ENCODE results near the gene GLB1L.

Gene GLB1L

GRCh38 chr2:219209236-219210195, 35.7 kb downstream of the GLB1L start:
- Histone ChIP-seq H3K4me2 (no peak overlapping the region), H3K4me3 (IDR thresholded peaks at IDR 0.05; ENCODE audit: insufficient read depth, low read depth, low read length) (no peak overlapping the region), H3K9ac (no peak overlapping the region), H3K36me3 (ENCODE audit: insufficient read depth) (no peaks in the 10 kb centered on the region), H3K4me1 (ENCODE audit: low read depth, poor library complexity, severe bottlenecking) (peaks cover 18% of the 10 kb centered on the region), H3K27me3 (ENCODE audit: insufficient read depth, low read depth) (no peaks in the 10 kb centered on the region), H2AFZ (ENCODE audit: low read depth) (no peak overlapping the region), H3K27ac (no peak overlapping the region), H3K79me2 (ENCODE audit: insufficient read depth, low read depth) (no peaks in the 10 kb centered on the region), H4K20me1 (ENCODE audit: insufficient read depth) (no peaks in the 10 kb centered on the region)
- TF ChIP-seq, protein P1, sequence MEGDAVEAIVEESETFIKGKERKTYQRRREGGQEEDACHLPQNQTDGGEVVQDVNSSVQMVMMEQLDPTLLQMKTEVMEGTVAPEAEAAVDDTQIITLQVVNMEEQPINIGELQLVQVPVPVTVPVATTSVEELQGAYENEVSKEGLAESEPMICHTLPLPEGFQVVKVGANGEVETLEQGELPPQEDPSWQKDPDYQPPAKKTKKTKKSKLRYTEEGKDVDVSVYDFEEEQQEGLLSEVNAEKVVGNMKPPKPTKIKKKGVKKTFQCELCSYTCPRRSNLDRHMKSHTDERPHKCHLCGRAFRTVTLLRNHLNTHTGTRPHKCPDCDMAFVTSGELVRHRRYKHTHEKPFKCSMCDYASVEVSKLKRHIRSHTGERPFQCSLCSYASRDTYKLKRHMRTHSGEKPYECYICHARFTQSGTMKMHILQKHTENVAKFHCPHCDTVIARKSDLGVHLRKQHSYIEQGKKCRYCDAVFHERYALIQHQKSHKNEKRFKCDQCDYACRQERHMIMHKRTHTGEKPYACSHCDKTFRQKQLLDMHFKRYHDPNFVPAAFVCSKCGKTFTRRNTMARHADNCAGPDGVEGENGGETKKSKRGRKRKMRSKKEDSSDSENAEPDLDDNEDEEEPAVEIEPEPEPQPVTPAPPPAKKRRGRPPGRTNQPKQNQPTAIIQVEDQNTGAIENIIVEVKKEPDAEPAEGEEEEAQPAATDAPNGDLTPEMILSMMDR (conservative IDR thresholded peaks at IDR 0.05; ENCODE audit: low read depth, low read length), result no peak

DNA sequence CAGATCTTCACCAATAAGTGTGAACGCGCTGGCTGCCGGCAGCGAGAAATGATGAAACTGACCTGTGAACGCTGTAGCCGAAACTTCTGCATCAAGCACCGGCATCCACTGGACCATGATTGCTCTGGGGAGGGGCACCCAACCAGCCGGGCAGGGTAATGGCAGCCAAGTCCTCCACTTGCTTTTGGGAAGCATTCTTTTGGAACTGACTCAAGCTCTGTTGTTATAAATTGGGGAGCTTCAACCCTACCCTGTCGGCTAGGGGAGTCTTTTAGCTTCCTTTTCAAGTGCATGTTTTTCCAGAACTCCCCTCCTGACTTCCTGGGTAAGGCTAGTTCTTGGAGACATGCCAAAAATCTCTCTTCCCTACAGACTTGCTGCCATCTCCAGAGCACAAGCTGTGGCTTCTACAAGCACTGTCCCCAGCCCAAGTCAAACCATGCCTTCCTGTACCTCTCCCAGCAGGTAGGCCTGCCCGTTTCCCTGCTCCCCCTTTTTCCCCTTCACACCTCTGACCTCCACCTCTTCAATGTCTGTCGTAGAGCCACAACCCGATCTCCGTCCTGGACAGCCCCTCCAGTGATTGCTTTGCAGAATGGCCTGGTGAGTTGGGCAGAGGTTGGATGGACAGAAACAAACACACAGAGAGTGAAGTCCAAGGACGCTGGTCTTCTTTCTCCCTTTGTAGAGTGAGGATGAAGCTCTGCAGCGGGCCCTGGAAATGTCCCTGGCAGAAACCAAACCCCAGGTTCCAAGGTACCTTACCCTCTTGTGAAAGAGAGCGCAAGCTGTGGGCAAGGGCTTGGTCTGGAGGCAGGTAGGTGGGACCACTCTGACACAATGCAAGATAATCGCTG, 37.1 kb downstream of the GLB1L start:
- Histone ChIP-seq H3K4me3 (IDR thresholded peaks at IDR 0.05; ENCODE audit: insufficient read depth, low read depth, low read length) (no peak overlapping the region), H3K4me2 (peak overlapping the region; percentile 62; the same call in 1 of the 2 replicates), H3K79me2 (ENCODE audit: insufficient read depth, low read depth) (no peaks in the 10 kb centered on the region), H3K4me1 (ENCODE audit: low read depth, poor library complexity, severe bottlenecking) (peaks cover 18% of the 10 kb centered on the region), H2AFZ (ENCODE audit: low read depth) (no peak overlapping the region), H3K9ac (no peak overlapping the region), H3K36me3 (ENCODE audit: insufficient read depth) (no peaks in the 10 kb centered on the region), H3K27ac (no peak overlapping the region), H4K20me1 (ENCODE audit: insufficient read depth) (no peaks in the 10 kb centered on the region), H3K27me3 (ENCODE audit: insufficient read depth, low read depth) (no peaks in the 10 kb centered on the region)
- TF ChIP-seq, protein P1 (conservative IDR thresholded peaks at IDR 0.05; ENCODE audit: low read depth, low read length), result no peak

DNA sequence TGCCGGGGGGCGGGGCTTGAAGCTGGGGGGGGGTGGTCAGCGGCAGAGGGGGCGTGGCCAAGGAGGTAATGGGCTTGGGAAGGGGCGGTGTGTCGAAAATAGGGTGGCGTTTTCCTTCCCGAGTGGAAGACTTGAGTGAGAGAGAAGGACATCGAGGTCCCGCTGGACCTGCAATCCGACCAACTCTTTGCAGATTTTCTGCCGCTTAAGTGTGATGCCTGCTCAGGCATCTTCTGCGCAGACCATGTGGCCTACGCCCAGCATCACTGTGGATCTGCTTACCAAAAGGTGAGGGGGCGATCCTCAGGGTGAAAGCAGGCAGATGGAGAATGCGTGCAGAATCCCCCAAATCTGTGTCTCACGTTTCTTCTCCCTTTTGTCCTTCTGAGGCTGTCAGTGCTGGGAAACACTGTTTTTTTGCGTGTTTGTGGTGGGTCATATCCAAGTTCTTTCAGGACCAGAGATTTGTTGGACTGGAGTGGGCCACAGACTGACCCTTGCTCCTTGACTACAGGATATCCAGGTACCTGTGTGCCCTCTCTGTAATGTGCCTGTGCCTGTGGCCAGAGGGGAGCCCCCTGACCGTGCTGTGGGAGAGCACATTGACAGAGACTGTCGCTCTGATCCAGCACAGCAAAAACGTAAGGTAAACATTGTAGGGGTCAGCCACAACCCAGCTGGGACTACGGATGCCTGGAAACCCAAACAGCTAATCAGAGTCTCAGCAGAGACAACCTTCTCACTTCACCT, 37.9 kb downstream of the GLB1L start:
- H3K27me3 ChIP-seq (ENCODE audit: insufficient read depth, low read depth), result no peaks in the 10 kb centered on the region
- no peaks in the 10 kb centered on the region for H3K79me2 ChIP-seq (ENCODE audit: insufficient read depth, low read depth)
- TF ChIP-seq, protein P1 (conservative IDR thresholded peaks at IDR 0.05; ENCODE audit: low read depth, low read length), result no peak
- H3K4me3 ChIP-seq (IDR thresholded peaks at IDR 0.05; ENCODE audit: insufficient read depth, low read depth, low read length), result no peak overlapping the region
- H3K9ac ChIP-seq, result peak overlapping the region; percentile 17; the same call in 1 of the 2 replicates
- no peaks in the 10 kb centered on the region for H3K36me3 ChIP-seq (ENCODE audit: insufficient read depth)
- no peaks in the 10 kb centered on the region for H4K20me1 ChIP-seq (ENCODE audit: insufficient read depth)
- peak overlapping the region; percentile 62 for H3K4me2 ChIP-seq
- H2AFZ ChIP-seq (ENCODE audit: low read depth), result no peak overlapping the region
- H3K4me1 ChIP-seq (ENCODE audit: low read depth, poor library complexity, severe bottlenecking), result peaks cover 18% of the 10 kb centered on the region
- H3K27ac ChIP-seq, result no peak overlapping the region

All from KMS-11 (cell line).